Cardiac muscle cell (in vitro differentiated cells and primary cell): Measurements from ENCODE around the gene YWHAH. TPM values are rescaled to one million over a fixed set of nuclear protein-coding genes. Genes with fewer than 3 reads are reported as not detected.

Source experiments
- DNase-seq, 2 donors: peaks; one replicate each; pipeline versions ENCODE4 v3.0.0 to v3.0.0-alpha.2; 2010 to 2017; ENCODE audit warnings: low read depth in 1 of 2, low spot score in 1 of 2
- H3K27ac ChIP-seq: fragments of 200-600 bp; sonication (generic); 2 replicates; pipeline ENCODE4 v1.5.1; 2016
- H3K27me3 ChIP-seq: fragments of 200-600 bp; sonication (generic); 2 replicates; pipeline ENCODE4 v1.6.0; 2016; ENCODE audit warnings: control low read depth
- H3K36me3 ChIP-seq: fragments of 200-600 bp; sonication (generic); 2 replicates; pipeline ENCODE4 v1.5.1; 2016; ENCODE audit warnings: control low read depth
- H3K4me1 ChIP-seq: fragments of 200-600 bp; sonication (generic); 2 replicates; pipeline ENCODE4 v1.8.1; 2017; ENCODE audit warnings: low read depth, mild to moderate bottlenecking, mixed run types
- H3K4me3 ChIP-seq: fragments of 200-600 bp; sonication (generic); 2 replicates; pipeline ENCODE4 v1.5.1; 2016; ENCODE audit warnings: mild to moderate bottlenecking
- H3K9me3 ChIP-seq: fragments of 200-600 bp; sonication (generic); 2 replicates; pipeline ENCODE4 v1.5.1; 2017; ENCODE audit warnings: low read depth, mild to moderate bottlenecking, control low read depth
- CTCF ChIP-seq: IDR thresholded peaks from 2 replicates; pipeline ENCODE4 v1.5.1; 2012; ENCODE audit warnings: low read depth, mild to moderate bottlenecking, low read length
- polyA plus RNA-seq: library from polyadenylated mRNA; unstranded; fragments of >200 nt; fragmentation: Nextera tagmentation; extraction: Ambion mirVana; gene quantifications from 2 replicates; pipeline ENCODE4 v1.2.1, GENCODE V29; 2016
- total RNA-seq: library from RNA; depleted of rRNA; stranded (reverse); fragments of >200 nt; gene quantifications from 2 replicates; pipeline ENCODE4 v1.2.3, GENCODE V29; 2016

YWHAH gene
- total and polyA plus RNA-seq, 2 experiments from 2014 or later = 70.8 to 143 TPM

GRCh38 chr22:31987218-31987617, 42.9 kb downstream of the YWHAH start:
- H3K36me3 ChIP-seq = no peaks in the 10 kb centered on the region
- TF ChIP-seq CTCF = no peak
- DNase-seq = no peak

GRCh38 chr22:31991102-31991839, 46.9 kb downstream of the YWHAH start:
- Histone ChIP-seq H3K36me3 (no peaks in the 10 kb centered on the region), H3K4me3 (no peak overlapping the region), H3K27ac (no peak overlapping the region), H3K9me3 (no peaks in the 10 kb centered on the region), H3K4me1 (no peaks in the 10 kb centered on the region), H3K27me3 (peaks cover 6% of the 10 kb centered on the region)
- no peak for TF ChIP-seq CTCF
- DNase-seq = no peak

More at GRCh38 chr22:31987218-31987617, 42.9 kb downstream of the YWHAH start:
- peaks cover 6% of the 10 kb centered on the region for H3K27me3 ChIP-seq
- H3K4me3 ChIP-seq = no peak overlapping the region
- H3K27ac ChIP-seq = no peak overlapping the region
- H3K9me3 ChIP-seq = no peaks in the 10 kb centered on the region
- H3K4me1 ChIP-seq = no peaks in the 10 kb centered on the region

GRCh38 chr22:31995046-31995445, 50.7 kb downstream of the YWHAH start:
- Histone ChIP-seq H3K27ac (no peak overlapping the region), H3K9me3 (no peaks in the 10 kb centered on the region), H3K36me3 (no peaks in the 10 kb centered on the region), H3K27me3 (peaks cover 6% of the 10 kb centered on the region), H3K4me1 (no peaks in the 10 kb centered on the region), H3K4me3 (no peak overlapping the region)
- TF ChIP-seq CTCF = peak; percentile 13
- DNase-seq = no peak

GRCh38 chr22:31995807-31996206, 51.5 kb downstream of the YWHAH start:
- no peak for DNase-seq
- H3K27ac ChIP-seq = no peak overlapping the region
- H3K4me3 ChIP-seq = no peak overlapping the region
- TF ChIP-seq CTCF = no peak
- no peaks in the 10 kb centered on the region for H3K4me1 ChIP-seq
- no peaks in the 10 kb centered on the region for H3K27me3 ChIP-seq
- H3K36me3 ChIP-seq = no peaks in the 10 kb centered on the region
- H3K9me3 ChIP-seq = no peaks in the 10 kb centered on the region

DNA sequence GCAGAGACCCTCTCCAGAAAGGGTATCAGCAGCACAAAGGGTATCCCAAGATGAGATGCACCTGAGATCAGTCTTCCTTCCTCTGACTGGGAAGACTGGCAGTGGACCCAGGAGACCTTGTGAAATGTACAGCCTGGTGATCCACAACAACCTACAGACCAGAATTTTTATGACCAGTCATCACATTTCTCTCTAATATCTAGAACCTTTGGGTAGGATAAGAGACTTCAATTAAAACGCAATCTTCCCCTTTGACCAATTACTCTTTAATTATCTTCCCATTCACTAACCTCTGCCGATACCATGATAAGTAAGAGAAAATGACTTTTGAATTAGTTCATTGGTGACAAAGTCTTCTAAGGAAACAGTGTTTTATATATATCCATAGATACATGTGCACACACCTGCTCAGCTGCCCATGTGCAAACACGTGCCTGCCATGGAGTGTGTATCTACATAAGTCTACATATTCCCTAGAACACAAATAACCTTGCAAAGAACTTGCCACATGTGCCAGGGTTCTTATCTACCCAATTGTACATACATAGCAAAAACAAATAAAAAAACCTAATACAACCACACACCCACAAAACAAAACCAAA, 54.5 kb downstream of the YWHAH start:
- no peaks in the 10 kb centered on the region for H3K36me3 ChIP-seq
- no peaks in the 10 kb centered on the region for H3K27me3 ChIP-seq
- no peak for DNase-seq
- no peak overlapping the region for H3K27ac ChIP-seq
- TF ChIP-seq CTCF = no peak
- no peak overlapping the region for H3K4me3 ChIP-seq
- H3K4me1 ChIP-seq = no peaks in the 10 kb centered on the region
- no peaks in the 10 kb centered on the region for H3K9me3 ChIP-seq
